Calu3 (cell line): Measurements from ENCODE around the gene EPB41L3. TPM values are rescaled to one million over a fixed set of nuclear protein-coding genes. Genes with fewer than 3 reads are reported as not detected.

Source experiments
- BruUV-seq: library from RNA; stranded (reverse); fragments of 400-500 nt; replicated peaks from 2 replicates; lab custom pipeline; 2021; lab: Mats Ljungman, UMichigan
- CTCF ChIA-PET: fragments of 300-600 bp; sonication (Branson Sonifier 250); formaldehyde crosslinking; loops from one replicate; lab custom pipeline; 2022; ENCODE audit warnings: antibody characterized with exemption; lab: Charles Lee
- DNase-seq: peaks from one replicate; pipeline ENCODE4 v3.0.0; 2022
- H3K27ac Mint-ChIP-seq: one replicate; pipeline ENCODE4 v1.8.0; 2022; ENCODE audit warnings: mixed read lengths; ENCODE audit not compliant: unreplicated experiment
- H3K27me3 Mint-ChIP-seq: one replicate; pipeline ENCODE4 v1.8.0; 2022; ENCODE audit warnings: mixed read lengths; ENCODE audit not compliant: unreplicated experiment
- H3K36me3 Mint-ChIP-seq: one replicate; pipeline ENCODE4 v1.8.0; 2022; ENCODE audit warnings: mild to moderate bottlenecking, moderate library complexity, mixed read lengths; ENCODE audit not compliant: insufficient read depth, unreplicated experiment
- H3K4me1 Mint-ChIP-seq: one replicate; pipeline ENCODE4 v1.8.0; 2022; ENCODE audit warnings: mild to moderate bottlenecking, low read depth, mixed read lengths; ENCODE audit not compliant: unreplicated experiment
- H3K4me3 Mint-ChIP-seq: one replicate; pipeline ENCODE4 v1.8.0; 2022; ENCODE audit warnings: mild to moderate bottlenecking, low read depth, moderate library complexity, mixed read lengths; ENCODE audit not compliant: unreplicated experiment
- H3K9me3 Mint-ChIP-seq: one replicate; pipeline ENCODE4 v1.8.0; 2022; ENCODE audit warnings: low read depth, mixed read lengths; ENCODE audit not compliant: unreplicated experiment
- CTCF ChIP-seq: fragments of 200-600 bp; IDR thresholded peaks from one replicate; pipeline ENCODE4 v1.8.0; 2022; ENCODE audit warnings: antibody characterized with exemption; ENCODE audit not compliant: unreplicated experiment
- intact Hi-C: fragments of 100-400 bp; cut with micrococcal nuclease; formaldehyde crosslinking; loops from one replicate; pipeline ENCODE4 v1.10.0; 2022; ENCODE audit not compliant: unreplicated experiment
- total RNA-seq: library from RNA; stranded (reverse); gene quantifications from 2 replicates; pipeline ENCODE4 v1.2.3, GENCODE V29; 2022

EPB41L3 gene
- total RNA-seq, 1 experiment from 2014 or later: not detected

- no peaks in the 10 kb centered on the region for H3K36me3 Mint-ChIP-seq
- intact Hi-C loops: no loop called here
- CTCF ChIA-PET: no interaction called here
- no peak for TF ChIP-seq CTCF
- peaks cover 5% of the 10 kb centered on the region for H3K9me3 Mint-ChIP-seq
- no peak for DNase-seq
- no peak overlapping the region for H3K27ac Mint-ChIP-seq
- no TSS peak for BruUV-seq
- peaks cover 11% of the 10 kb centered on the region for H3K27me3 Mint-ChIP-seq
- no peak overlapping the region for H3K4me3 Mint-ChIP-seq
- no peaks in the 10 kb centered on the region for H3K4me1 Mint-ChIP-seq
Observed at GRCh38 chr18:5395860-5396448, 147.8 kb downstream of the EPB41L3 start.

- intact Hi-C loops: no loop called here
- Mint-ChIP-seq H3K4me1 (no peaks in the 10 kb centered on the region), H3K9me3 (peaks cover 11% of the 10 kb centered on the region), H3K27me3 (peaks cover 11% of the 10 kb centered on the region), H3K4me3 (no peak overlapping the region), H3K27ac (no peak overlapping the region), H3K36me3 (no peaks in the 10 kb centered on the region)
- no peak for TF ChIP-seq CTCF
- CTCF ChIA-PET: no interaction called here
- BruUV-seq: no TSS peak
- DNase-seq: no peak
Observed at GRCh38 chr18:5393779-5394178, 150.0 kb downstream of the EPB41L3 start.

- BruUV-seq: no TSS peak
Observed at GRCh38 chr18:5391409-5391808, 152.4 kb downstream of the EPB41L3 start.

GRCh38 chr18:5389356-5389755 is 154.4 kb downstream of the EPB41L3 start:
- Mint-ChIP-seq H3K36me3 (no peaks in the 10 kb centered on the region), H3K27ac (no peak overlapping the region), H3K27me3 (no peaks in the 10 kb centered on the region), H3K4me3 (no peak overlapping the region), H3K4me1 (no peaks in the 10 kb centered on the region), H3K9me3 (peaks cover 7% of the 10 kb centered on the region)
- CTCF ChIA-PET: no interaction called here
- intact Hi-C loops: no loop called here
- no TSS peak for BruUV-seq
- no peak for DNase-seq
- TF ChIP-seq CTCF: no peak

More at GRCh38 chr18:5391409-5391808, 152.4 kb downstream of the EPB41L3 start:
- intact Hi-C loops: no loop called here
- no peaks in the 10 kb centered on the region for H3K27me3 Mint-ChIP-seq
- H3K36me3 Mint-ChIP-seq: no peaks in the 10 kb centered on the region
- no peak overlapping the region for H3K4me3 Mint-ChIP-seq
- no peak for DNase-seq
- H3K27ac Mint-ChIP-seq: no peak overlapping the region
- CTCF ChIA-PET: no interaction called here
- TF ChIP-seq CTCF: no peak
- H3K9me3 Mint-ChIP-seq: peaks cover 7% of the 10 kb centered on the region
- H3K4me1 Mint-ChIP-seq: no peaks in the 10 kb centered on the region
